Stimulated activated CD8-positive, alpha-beta memory T cell treated with anti-CD3 and anti-CD28 coated beads, Interleukin-12 subunit alpha, Interleukin-12 subunit beta, amount 100 ng/mL, for 24 hours (primary cell): Measurements from ENCODE around the gene IMPDH1.
"Not testable (repeated sequence)": the region's sequence is repeated elsewhere in the genome, so short reads cannot be mapped to it uniquely, and the experiment has no call there.

Experiments
- DNase-seq: peaks from one replicate; pipeline ENCODE4 v3.0.0-alpha.2; 2020; ENCODE audit errors: extremely low read depth

IMPDH1 gene

GRCh38 chr7:128409596-128410450 lies at the start of gene IMPDH1:
TSS of gene IMPDH1 (minus strand) at chr7:128409982. CDS start at chr7:128409901, 81 bp downstream.
- DNase-seq, result peak; percentile 71

GRCh38 chr7:128459394-128459878 lies 49.7 kb upstream of the IMPDH1 start:
- DNase-seq, result no peak

DNA sequence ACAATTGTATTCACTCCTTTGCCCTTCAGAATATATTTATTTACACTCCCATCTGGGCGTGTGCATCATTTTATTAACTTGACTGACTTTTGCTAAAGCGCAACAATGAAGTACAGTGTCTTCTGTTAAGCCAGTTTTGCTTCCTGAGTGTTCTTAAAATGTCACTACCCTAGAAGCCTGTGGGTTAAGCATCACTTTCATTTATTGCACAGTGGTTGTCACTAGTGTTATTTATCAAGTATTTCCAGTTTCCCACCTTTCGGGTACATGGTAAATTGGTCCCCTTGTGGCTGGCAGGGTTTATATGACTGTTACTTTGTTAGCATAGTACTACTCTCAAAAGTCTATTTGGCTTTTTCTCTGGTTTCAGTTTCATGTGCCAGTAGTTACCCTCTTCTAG lies 49.2 kb upstream of the IMPDH1 start:
- no peak for DNase-seq

- not testable (repeated sequence) for DNase-seq
Observed at GRCh38 chr7:128457385-128457784, 47.6 kb upstream of the IMPDH1 start.

DNA sequence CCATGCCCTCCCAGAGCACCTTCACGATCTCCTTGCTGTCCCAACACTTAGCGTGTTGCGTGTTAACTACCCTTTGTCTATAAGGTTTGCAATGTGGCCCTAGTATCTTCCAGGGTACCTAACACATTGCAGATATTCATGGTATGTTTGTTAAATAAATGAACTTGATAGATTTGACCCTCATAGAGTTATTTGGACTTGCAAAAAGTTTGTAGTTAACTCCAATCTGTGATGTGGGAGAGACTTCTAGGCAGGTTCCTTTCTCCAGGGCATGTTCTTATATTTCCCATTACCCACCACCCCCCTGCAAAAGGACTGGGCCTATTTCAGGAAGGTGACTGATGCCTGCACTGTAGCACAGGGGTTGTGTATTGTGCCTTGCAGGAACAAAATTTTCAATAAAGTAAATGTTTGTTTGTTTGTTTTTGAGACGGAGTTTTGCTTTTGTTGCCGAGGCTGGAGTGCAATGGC lies 46.5 kb upstream of the IMPDH1 start:
- DNase-seq, result no peak

- peak; percentile 82 for DNase-seq
Observed at GRCh38 chr7:128455543-128456254, 45.9 kb upstream of the IMPDH1 start, which contains the start of gene HILPDA. TSS of gene HILPDA (plus strand) at chr7:128455878. CDS start at chr7:128457269, 1,391 bp downstream.

DNA sequence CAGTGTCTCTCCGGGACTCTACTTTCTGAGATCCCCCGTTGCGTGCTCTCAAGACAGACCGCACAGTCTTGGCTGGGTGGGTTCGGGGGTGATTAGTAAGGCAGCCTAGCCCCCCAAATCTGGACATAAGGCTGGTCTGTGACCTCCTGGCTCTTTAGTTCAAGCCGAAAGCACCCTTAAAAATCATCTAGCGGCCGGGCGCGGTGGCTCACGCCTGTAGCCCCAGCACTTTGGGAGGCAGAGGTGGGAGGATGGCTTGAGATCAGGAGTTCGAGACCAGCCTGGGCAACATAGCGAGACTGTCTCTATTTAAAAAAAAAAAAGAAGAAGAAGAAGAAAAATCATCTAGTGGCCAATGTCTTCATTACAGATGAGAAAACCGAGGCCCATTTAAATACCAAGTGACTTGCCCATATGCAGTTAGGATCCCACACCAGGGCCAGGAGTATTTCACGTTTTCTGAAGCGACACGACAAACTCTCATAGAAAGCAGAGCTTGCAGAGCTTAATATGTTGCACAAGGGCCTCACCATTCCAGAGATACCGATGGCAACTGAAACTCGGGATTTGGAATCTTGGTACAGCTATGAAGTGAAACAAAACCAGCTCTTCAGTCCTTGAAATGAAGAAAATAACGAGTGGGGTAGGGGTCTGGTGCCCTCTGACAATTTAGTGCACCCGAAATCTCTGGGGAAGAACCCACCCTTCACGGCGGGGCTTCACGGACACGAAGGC lies 45.2 kb upstream of the IMPDH1 start:
- no peak for DNase-seq

- DNase-seq, result no peak
Observed at GRCh38 chr7:128453836-128454804, 44.3 kb upstream of the IMPDH1 start.

GRCh38 chr7:128452552-128452951 lies 42.8 kb upstream of the IMPDH1 start:
- DNase-seq, result no peak

GRCh38 chr7:128450913-128451312 lies 41.1 kb upstream of the IMPDH1 start:
- DNase-seq, result no peak

DNA sequence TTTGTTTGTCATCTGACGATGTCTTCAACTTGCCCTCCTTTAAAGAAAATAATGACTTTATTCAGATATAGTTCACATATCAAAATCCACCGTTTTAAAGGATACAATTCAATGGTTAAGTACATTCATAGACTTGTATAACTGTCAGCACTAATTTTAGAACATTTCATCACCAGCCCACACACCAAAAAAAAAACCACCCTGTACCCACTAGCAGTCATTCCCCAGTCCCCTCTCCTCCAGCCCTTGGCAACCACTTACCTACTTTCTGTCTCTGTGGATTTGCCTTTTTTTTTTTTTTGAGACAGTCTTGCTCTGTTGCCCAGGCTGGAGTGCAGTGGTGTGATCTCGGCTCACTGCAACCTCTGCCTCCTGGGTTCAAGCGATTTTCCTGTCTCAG lies 40.6 kb upstream of the IMPDH1 start:
- no peak for DNase-seq

GRCh38 chr7:128448751-128449302 lies 39.0 kb upstream of the IMPDH1 start:
- no peak for DNase-seq

- no peak for DNase-seq
Observed at GRCh38 chr7:128447941-128448564, 38.3 kb upstream of the IMPDH1 start.

GRCh38 chr7:128446306-128446705 lies 36.5 kb upstream of the IMPDH1 start:
- no peak for DNase-seq

GRCh38 chr7:128443831-128444600 lies 34.2 kb upstream of the IMPDH1 start:
- DNase-seq, result no peak

DNA sequence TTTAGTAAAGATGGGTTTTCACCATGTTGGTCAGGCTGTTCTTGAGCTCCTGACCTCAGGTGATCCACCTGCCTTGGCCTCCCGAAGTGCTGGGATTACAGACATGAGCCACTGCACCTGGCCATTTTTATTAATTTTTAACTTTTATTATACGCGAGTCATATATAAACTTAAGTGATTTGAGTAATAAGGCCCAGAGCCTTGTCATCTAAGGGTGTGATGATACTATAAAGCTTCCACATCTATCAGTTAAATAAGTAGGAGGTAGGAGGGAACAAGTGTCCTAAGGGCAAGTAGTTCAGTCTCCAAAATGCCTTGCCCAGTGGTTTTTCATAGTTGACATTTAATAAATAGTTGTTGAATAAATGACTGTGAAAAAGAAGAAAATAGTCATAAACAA lies 32.6 kb upstream of the IMPDH1 start:
- DNase-seq, result no peak

DNA sequence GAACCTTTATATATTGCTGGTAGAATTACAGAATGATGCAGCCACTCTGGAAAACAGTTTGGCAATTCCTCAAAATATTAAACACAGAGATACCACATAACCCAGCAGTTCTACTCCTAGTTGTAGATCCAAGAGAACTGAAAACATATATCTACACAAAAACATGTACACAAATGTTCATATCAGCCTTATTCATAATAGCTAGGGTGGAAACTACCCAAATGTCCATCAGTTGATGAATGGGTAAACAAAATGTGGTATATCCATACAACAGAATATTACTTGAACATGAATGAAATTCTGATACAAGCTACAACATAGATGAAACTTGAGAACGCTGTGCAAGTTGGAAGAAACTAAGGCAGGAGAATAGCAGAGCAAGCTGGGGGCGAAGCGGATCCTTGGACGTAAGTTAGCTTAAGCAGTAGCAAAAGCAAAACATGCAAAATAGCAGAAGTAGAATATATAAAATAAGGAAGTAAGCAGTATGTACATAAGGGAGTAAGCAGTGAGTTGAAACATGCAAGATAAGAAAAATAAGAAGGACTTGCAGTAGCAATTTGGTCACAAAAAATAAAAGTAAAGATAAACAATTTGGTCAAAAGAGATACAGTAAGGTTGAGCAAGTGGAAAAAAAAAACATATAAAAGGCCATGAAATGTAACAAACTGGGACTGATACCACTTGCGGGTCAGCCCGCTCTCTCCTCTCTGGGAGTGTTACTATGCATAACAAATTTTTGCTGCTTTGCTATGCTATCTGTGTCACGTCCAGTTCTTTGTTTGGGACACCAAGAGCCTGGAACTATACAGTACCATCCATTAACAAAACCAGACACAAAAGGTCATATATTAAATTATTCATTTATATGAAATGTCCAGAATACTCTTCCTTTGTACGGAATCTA lies 27.9 kb upstream of the IMPDH1 start:
- no peak for DNase-seq

GRCh38 chr7:128435327-128435686 lies 25.5 kb upstream of the IMPDH1 start:
- no peak for DNase-seq
